ENCODE measurements around the gene ZFP82. TPM values are rescaled to one million over a fixed set of nuclear protein-coding genes. Genes with fewer than 3 reads are reported as not detected.

The ZFP82 gene
- 10.9 TPM for total RNA-seq

GRCh38 chr19:36418287-36419001 is at the start of gene ZFP82:
Gene ZFP82 (minus strand): TSS chr19:36418644. CDS start chr19:36409789, 8,855 bp downstream.

GRCh38 chr19:36378625-36379509 is 39.6 kb downstream of the ZFP82 start, which contains the start of gene ZFP14:
Gene ZFP14 (minus strand): TSS chr19:36379201. CDS start chr19:36367892, 11,309 bp downstream.

Other genes starting within 250 kb of the ZFP82 start
- 6.7 TPM for gene ZNF565, start 204.0 kb downstream of the ZFP82 start, total RNA-seq
- gene ZNF146, start 203.5 kb downstream of the ZFP82 start, total RNA-seq: 87.3 TPM
- gene ZFP14, start 39.4 kb downstream of the ZFP82 start, total RNA-seq: 14.7 TPM
- 17.3 TPM for gene ZNF566, start 70.9 kb upstream of the ZFP82 start, total RNA-seq
- gene ZNF260, start 109.6 kb upstream of the ZFP82 start, total RNA-seq: 90.9 TPM
- gene ZNF529, start 154.6 kb upstream of the ZFP82 start, total RNA-seq: 18.4 TPM
- gene ZNF382, start 186.7 kb upstream of the ZFP82 start, total RNA-seq: 14.8 TPM
- 7.4 TPM for gene ZNF461, start 248.2 kb upstream of the ZFP82 start, total RNA-seq

All from metanephros (tissue), 1 donor.